Hematopoietic multipotent progenitor cell treated with erythropoietin and hydrocortisone succinate and interleukin-3 and kit ligand, for 15 days (in vitro differentiated cells): ENCODE results near the gene DNALI1.

Source experiments
- DNase-seq: peaks from one replicate; pipeline ENCODE4 v3.0.0-alpha.2; 2015; ENCODE audit warnings: low spot score

The DNALI1 gene

DNA sequence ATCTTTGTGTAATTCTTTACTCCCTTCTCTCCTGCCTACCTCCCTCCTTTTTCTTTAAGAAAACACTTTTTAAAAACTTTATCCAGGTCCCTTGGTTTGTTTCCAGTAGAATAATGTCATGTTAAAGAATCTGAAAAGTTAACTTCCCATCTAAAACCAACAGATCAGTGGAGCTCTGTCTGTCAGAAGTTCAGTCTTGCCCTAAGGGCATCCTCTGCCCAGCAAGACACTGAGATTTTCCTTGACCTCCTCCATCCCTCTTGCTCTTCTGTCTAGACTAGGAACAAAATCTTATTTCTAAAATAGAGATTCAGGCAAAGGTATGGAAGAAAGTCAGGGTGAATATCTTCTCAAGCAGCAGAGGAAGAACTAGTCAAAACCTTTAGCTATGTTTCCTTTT is 44.7 kb downstream of the DNALI1 start:
- no peak for DNase-seq

DNA sequence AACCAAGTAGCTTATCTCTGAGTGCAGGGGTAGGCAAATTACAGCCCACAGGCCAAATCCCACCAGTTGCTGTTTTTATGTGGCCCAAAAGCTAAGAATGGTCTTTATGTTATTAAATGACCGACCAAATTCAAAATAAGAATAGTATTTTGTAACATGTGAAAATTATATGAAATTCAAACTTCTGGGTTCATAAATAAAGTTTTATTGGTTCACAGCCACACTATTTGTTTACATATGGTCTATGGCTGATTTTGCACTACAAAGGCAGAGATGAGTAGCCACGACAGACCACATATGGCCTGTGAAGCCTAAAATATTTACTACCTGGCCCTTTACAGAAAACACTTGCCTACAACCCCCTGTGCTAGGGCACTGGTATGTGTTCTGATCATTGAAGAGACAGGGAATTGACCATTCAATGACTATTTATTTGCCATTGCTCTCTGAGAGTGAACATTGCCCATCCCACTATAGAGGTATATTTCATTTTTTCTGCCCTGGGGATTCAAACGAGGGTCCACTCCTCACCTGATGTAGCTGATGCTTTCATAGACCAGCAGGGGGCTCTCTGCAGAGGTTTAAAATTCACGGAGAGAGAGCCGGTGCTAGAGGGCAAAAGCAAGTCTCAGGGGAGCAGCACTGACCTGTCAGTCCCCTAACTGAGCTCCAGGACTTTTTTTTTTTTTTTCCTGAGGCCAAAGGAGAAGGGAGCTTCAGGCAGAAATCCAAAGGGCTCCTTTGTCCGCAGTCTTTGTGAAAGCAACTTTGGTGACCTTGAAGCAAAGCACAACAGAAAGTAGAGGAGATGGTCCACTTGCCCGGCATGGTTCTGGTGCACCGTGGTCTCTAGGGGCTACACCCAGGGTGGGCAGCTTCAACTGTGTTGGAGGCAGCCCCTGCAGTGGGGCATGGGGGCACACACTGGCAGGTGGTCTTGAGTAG is 46.3 kb downstream of the DNALI1 start:
- DNase-seq: peak; percentile 56

DNA sequence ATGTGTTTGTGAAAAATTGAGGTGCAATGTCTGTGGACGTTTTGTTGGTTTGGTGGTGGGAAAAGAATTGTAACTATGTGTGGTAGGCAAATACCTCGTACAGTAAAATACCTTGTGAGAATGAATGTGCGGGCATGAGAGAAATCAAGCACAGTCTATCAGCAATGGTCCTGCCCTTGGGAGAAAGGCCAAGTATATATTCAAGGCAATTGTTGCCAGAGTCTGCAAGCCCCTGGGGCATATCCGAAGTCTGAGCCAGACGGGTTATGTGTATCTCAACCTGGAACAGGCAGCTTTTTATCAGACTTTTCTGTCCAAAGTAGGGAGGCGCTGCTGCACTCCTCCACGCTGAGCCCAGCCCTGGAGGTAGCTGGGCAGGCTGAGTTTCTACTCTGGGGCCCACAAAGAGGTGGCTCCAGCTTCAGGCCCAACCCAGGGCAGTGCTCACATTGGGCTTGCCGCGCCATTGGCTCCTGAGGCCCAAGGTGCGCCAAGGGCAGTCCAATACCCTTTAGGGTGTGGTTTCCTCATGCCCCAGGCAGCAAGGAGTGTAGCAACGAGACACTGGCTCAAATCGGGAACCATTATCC is 48.4 kb downstream of the DNALI1 start:
- DNase-seq: no peak

GRCh38 chr1:37605806-37606474 is 49.2 kb downstream of the DNALI1 start:
- DNase-seq: no peak

- DNase-seq: no peak
Measured at GRCh38 chr1:37606481-37607263, 49.9 kb downstream of the DNALI1 start.

DNA sequence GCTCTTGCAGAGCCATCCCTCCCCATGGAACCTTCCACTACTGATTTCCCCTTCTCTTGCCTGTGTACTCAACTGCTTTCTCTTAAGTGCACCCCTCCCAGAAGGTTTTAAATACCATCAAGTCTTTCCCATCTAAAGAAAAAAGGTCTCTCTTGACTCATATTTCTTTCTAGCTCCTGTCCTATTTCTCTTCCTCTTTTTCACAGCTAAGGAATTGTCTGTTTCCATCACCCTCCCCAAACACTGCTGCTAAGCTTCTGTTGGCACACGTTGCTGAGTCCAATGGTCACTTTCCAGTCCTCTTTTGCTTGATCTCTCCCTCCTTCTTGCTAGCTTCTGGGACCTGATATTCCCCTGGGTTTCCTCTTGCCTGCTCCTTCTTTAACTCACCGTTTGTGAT is 52.3 kb downstream of the DNALI1 start:
- DNase-seq: no peak

GRCh38 chr1:37609994-37610393 is 53.3 kb downstream of the DNALI1 start:
- DNase-seq: no peak

DNA sequence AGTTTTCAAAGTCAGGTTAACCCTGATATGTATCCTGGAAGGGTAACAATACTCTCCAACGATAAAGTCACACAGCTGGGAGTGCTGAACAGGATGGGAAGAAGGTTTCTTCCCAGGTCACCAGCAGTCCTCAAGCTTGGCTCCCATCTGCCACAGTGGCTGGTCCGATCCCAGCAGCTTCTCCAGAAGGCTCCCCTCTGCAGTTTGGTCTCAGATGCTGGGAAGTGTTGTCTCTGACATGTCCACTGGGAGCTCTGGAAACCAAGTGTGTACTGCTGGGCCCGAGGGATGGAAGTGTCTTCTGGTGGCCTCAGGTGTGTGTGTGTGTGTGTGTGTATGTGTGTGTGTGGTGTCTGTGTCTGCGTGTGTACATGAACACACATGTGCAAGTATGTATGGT is 55.4 kb downstream of the DNALI1 start:
- DNase-seq: no peak

DNA sequence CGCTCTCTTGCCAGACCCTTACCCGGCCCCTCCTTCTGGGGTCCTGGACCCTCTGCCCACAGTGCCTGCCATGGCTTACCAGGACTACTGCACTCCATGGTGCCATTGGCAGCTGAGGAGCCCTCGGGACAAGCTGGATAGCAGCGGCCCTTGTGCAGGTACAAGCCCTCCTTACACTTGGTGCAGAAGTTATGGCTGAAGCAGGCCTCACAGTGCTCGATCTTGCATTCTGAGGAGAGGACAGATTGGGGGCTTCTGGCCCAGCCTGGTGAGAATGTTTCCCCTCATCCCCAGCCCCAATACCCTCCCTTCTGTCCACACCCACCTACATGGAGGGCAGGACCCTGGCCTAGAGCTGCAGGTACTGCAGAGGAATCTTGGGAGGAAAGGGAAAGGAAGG is 57.4 kb downstream of the DNALI1 start:
- DNase-seq: no peak

- no peak for DNase-seq
Measured at GRCh38 chr1:37616330-37616729, 59.6 kb downstream of the DNALI1 start.
